ENCODE results near the gene LRRTM3.

DNA sequence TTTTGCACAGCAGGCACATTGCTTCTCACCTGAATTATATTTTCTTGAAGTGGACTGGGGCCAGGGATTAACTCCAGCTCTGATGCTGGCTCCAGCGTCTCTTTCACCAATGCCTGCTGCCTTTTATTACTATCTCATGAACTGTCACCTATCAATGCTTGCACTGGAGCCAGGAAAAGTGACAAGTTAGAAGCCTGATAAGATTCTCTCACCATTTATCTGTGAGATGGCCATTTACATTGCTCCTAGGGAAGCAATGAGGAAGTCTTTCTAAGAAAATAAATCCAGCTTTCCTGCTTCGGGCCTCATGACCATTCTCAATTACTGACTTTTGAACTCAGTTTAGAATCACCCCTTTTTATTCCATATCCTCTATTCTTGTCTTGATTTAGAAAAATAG is 48.5 kb upstream of the LRRTM3 start:
- TF ChIP-seq POLR2AphosphoS5 (IDR thresholded peaks at IDR 0.05; ENCODE audit: low read depth, low read length) (no peak), POLR2A (IDR thresholded peaks at IDR 0.05; ENCODE audit: low read depth, low read length) (no peak)

Data from GM12892 (cell line).